Regular cardiac myocyte (primary cell): ENCODE measurements around the gene TPPP2. TPM values are rescaled to one million over a fixed set of nuclear protein-coding genes. Genes with fewer than 3 reads are reported as not detected.

Experiments used
- total RNA-seq: library from RNA; depleted of rRNA; stranded (reverse); fragments of >200 nt; gene quantifications from 2 replicates; pipeline ENCODE4 v1.2.3, GENCODE V29; 2014

Gene TPPP2
- total RNA-seq, result not detected in 2 replicates

DNA sequence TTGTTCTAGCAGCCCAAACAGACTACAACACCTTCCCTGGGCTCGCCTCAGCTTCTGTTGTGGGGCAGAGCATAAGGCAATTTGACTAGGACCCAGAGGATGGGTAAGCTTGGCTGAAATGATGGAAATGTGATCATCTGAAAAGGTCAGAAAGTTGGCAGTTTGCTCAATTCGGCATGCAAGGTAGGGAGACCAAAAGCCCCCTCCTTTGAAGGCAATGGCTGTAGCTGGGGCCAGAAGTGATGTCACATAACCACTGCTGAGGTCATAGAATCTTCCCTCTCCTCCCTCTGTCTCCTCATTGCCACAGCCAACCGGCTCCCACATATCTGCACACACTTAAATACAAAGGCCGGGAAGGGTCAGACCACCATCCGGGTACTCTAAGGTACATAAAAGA is at the start of gene TPPP2:
Gene TPPP2, plus strand, starts transcription at position 301 of the 400 bp plus-strand sequence. CDS start 365 bp downstream, outside the sequence.

DNA sequence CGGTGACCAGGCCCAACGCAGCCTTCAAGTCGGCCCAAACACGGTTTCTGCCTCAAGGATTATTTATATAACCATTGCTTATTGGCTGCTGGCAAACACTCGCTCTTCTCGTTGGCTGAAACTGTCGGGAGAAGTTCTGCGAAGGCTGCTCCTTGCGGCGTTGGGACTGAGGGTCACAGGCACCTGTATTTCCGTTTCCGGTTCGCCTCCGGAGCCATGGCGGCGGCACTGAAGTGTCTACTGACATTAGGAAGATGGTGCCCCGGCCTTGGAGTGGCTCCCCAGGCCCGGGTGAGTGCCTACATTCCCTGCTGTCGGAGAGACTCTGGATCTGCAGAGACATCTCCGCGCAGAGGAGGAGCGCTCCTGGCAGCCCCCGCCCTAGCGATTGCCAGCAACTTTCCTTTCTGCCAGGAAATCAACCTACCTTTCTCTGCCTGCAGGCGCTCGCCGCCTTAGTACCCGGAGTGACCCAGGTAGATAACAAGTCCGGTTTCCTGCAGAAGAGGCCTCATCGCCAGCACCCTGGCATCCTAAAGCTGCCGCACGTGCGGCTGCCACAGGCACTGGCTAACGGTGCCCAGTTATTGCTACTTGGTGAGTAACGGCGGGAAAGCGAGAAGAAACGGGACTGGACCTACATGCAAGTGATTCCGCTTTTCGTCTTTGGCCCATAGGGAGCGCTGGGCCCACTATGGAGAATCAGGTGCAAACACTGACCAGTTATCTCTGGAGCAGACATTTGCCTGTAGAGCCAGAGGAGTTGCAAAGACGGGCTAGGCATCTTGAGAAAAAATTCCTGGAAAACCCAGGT is 40.0 kb upstream of the TPPP2 start, which contains the start of gene METTL17:
Gene METTL17, plus strand, starts transcription at position 194 of the 814 bp plus-strand sequence. Its CDS starts 23 bp downstream, at position 217.

DNA sequence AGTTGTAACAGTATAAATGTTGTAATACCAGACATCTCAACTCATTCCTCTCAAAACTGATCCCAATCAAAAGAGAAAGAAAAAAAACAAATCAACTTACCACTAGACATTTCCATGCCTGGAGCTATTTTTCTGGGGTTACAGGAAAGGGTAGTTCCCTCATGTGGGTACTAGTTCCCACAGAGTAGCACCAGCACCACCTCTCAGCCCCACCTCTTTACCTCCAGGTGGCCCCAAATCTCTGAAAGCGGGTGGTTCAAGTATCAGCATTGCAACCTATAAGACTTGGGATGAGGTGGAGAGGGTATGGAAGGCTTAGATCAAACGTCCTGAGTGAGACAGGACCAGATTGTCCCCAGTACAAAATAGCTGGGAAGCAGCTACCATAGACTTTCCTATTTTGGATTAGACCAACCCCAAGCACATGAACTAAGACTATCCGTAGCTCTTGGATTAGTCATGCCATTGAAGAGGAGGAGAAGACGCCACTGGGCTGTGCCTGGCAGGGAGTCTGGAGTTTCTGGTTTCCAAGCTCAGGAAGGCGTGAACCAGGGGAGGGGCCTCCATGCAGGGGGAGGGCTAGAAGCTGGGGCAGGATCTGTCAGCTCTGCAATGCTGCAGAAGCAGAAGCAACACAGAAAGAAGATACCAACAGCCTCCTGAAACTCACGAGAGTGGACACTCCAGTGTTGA is 31.2 kb upstream of the TPPP2 start, which contains the start of gene SLC39A2:
Gene SLC39A2, plus strand, starts transcription at position 620 of the 693 bp plus-strand sequence. CDS start 154 bp downstream, outside the sequence.

DNA sequence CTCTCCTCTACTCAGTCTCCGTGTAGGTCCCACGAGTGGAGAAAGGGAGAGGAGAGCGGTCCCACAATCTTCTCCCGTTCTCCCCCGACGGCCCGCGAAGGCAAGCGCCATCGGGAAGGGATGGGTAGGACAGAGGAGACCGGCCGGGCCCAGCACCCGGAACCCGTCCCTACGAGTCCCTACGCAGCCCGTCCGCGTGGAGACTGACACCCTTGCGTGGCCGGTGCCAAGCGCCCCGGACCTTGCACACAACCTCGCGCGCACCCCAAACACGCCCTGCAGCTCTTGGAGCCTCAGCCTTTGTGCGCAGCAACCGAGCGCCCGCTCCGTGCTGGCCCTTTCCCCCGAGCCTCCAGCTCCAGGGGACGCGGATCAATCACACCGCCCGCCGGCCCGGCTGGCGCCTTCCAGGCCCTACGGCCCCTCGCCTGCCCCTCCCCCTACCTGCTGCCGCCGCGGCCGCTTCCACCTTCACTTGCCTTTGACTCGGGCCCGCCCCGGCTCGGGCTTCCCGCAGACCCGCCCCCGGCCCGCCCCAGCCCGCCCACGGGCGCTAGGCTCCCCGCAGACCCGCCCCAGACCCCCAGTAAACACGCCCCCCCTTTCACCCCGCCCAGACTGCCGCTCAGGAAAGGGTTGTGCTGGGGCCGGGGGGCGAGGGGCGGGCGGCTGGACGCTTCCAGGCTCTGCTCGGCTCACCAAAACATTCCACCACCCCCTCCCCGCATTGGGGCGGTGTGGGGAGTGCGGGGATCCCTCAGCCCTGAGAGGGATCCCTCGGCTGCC is 5.2 kb upstream of the TPPP2 start, which contains the start of gene NDRG2:
Gene NDRG2, minus strand, starts transcription at position 477 of the 786 bp plus-strand sequence. CDS start 1,746 bp downstream, outside the sequence.

DNA sequence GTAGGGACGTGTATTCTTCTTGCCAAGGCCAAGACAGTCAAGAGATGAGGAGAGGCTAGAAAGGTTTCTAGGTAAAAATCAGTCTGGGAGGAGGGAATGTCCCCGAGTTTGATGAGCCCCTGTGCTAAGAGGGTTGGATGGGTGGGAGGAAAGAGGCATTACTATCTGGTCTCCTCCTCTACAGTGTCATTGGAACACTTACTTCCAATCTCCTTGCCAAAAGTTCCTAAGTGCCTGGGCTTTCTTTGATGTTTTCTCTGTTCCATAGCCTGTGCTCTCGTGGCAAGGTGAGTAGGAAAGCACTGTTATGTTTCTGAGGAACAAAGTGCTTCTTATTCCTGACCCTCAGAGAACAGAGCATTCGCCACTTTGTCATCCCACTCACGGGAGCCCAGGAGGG is 4.7 kb downstream of the TPPP2 start, which contains the start of gene RNASE13:
Gene RNASE13, minus strand, starts transcription at position 101 of the 400 bp plus-strand sequence. CDS start 519 bp downstream, outside the sequence.

DNA sequence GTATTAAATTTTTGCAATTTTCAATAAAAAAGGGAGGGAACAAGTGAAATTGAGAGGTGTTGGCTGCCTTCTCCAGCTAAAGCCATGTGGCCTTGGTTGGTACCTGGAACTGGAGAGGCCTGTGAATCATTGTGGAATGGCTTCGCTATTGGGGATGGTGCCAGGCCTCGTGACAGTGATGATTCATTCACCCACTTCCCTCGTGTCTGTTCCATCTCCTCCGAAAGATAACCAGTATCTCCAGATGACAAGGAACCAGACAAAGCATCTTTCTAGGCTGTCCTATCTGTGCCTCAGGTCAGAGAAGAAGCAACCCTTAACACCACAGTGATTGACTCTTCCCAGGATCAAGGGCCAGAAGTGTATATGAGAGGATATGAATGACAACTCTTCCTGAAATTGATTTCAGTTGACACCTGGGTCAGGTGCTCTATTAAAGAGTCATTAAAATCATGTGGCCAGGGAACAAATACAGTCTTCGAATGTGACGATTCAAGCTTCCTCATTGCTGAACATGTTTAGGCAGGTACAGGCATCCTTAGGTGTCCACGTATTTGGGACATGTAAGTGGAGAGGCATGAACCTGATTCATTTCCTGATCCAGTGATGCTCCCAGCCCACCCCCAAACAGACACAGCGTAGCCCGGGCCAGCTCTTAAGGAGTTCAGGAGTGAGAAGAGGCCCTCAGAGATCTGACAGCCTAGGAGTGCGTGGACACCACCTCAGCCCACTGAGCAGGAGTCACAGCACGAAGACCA is 11.8 kb downstream of the TPPP2 start, which contains the start of gene RNASE7:
Gene RNASE7, plus strand, starts transcription at position 687 of the 758 bp plus-strand sequence. CDS start 631 bp downstream, outside the sequence.

DNA sequence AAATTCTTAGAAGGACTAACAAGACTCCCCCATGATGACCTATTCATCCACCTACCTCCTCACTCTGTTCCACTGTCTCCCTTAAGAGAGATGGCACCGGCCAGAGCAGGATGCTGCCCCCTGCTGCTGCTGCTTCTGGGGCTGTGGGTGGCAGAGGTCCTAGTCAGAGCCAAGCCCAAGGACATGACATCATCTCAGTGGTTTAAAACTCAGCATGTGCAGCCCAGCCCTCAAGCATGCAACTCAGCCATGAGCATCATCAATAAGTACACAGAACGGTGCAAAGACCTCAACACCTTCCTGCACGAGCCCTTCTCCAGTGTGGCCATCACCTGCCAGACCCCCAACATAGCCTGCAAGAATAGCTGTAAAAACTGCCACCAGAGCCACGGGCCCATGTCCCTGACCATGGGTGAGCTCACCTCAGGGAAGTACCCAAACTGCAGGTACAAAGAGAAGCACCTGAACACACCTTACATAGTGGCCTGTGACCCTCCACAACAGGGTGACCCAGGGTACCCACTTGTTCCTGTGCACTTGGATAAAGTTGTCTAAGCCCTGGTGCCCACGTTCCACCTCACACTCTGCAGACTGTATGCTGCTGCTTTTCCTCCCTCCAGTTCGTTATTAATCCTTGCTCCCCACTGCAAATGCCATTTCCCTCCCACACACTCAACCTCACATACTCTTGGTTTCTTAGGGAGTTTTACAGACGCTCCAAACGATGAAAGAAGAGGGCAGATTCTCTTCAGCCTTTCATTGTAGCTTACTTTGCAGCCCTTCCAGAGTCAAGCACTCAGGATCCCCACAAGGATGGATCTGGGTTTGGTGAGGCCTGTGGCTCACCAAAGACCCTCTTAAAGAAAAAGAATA is 28.0 kb downstream of the TPPP2 start, which contains the start of gene RNASE8:
Gene RNASE8, plus strand, starts transcription at position 20 of the 873 bp plus-strand sequence. Its CDS starts 71 bp downstream, at position 91.

DNA sequence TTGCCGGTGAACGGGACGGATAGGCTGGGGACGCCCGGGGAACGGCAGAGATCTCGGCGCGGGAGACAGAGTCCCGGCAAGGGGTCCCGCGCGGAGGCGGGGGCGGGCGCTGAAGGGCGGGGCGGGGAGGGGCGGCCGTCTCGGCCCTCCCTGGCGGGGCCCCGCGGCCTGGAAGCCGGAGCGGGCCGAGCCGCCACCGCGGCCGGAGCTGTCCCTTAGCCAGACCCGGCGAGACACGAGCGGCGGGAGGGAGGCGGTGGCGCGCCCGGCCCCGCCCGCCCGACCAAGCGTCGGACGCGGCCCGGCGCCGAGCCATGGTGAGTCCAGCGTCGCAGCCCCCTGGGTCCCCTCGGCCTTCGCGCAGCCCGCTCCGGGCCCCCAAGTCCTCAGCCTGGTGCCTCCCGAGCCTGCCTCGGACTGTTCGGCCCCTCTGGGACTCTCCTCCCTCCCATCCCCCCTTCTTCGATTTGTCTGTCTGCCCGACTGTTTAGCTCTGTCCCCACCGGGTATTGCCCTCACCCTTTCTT is 40.1 kb downstream of the TPPP2 start, which contains the start of gene ARHGEF40:
Gene ARHGEF40, plus strand, starts transcription at position 222 of the 527 bp plus-strand sequence. Its CDS starts 93 bp downstream, at position 315.

Other genes with a start within 250 kb of the TPPP2 start
- gene RNASE6, start 248.9 kb upstream of the TPPP2 start, total RNA-seq, result not detected in 2 replicates
- gene RNASE1, start 227.4 kb upstream of the TPPP2 start, total RNA-seq, result 0.96 and 5.4 TPM in 2 replicates
- not detected in 2 replicates for gene RNASE3, start 138.8 kb upstream of the TPPP2 start, total RNA-seq
- gene RNASE2, start 74.7 kb upstream of the TPPP2 start, total RNA-seq, result not detected in 2 replicates
- gene METTL17, start 40.2 kb upstream of the TPPP2 start, total RNA-seq, result 38.3 and 44.0 TPM in 2 replicates
- 0.28 TPM in 1 of 2 replicates, not detected in the other for gene SLC39A2, start 30.9 kb upstream of the TPPP2 start, total RNA-seq
- gene NDRG2, start 5.2 kb upstream of the TPPP2 start, total RNA-seq, result 0.38 and 10.1 TPM in 2 replicates
- gene RNASE13, start 4.6 kb downstream of the TPPP2 start, total RNA-seq, result not detected in 2 replicates
- gene RNASE7, start 12.1 kb downstream of the TPPP2 start, total RNA-seq, result not detected in 2 replicates
- gene RNASE8, start 27.6 kb downstream of the TPPP2 start, total RNA-seq, result not detected in 2 replicates
- gene ARHGEF40, start 40.1 kb downstream of the TPPP2 start, total RNA-seq, result 30.3 and 43.7 TPM in 2 replicates
- 0.58 and 4.8 TPM in 2 replicates for gene ZNF219, start 68.4 kb downstream of the TPPP2 start, total RNA-seq
- gene TMEM253, start 70.8 kb downstream of the TPPP2 start, total RNA-seq, result not detected in 2 replicates
- gene OR5AU1, start 125.8 kb downstream of the TPPP2 start, total RNA-seq, result not detected in 2 replicates
- 696 and 811 TPM in 2 replicates for gene HNRNPC, start 239.2 kb downstream of the TPPP2 start, total RNA-seq
- not detected in 2 replicates for gene RPGRIP1, start 249.9 kb downstream of the TPPP2 start, total RNA-seq